ENCODE results near the gene BCL2.

BCL2 gene

GRCh38 chr18:63161761-63162195 lies 157.8 kb downstream of the BCL2 start:
- peak; percentile 39 to 85 for DNase-seq (ENCODE audit: extremely low read depth in 1 of 2, low read depth in 1 of 2)

- DNase-seq (ENCODE audit: extremely low read depth in 1 of 2, low read depth in 1 of 2), result no peak
Observed at GRCh38 chr18:63161032-63161760, 158.4 kb downstream of the BCL2 start.

GRCh38 chr18:63160172-63160995 lies 159.2 kb downstream of the BCL2 start:
- no peak for DNase-seq (ENCODE audit: extremely low read depth in 1 of 2, low read depth in 1 of 2)

- no peak for DNase-seq (ENCODE audit: extremely low read depth in 1 of 2, low read depth in 1 of 2)
Observed at GRCh38 chr18:63159590-63159989, 160.0 kb downstream of the BCL2 start.

- DNase-seq (ENCODE audit: extremely low read depth in 1 of 2, low read depth in 1 of 2), result peak in 1 of 2 donors; percentile 47
Observed at GRCh38 chr18:63158676-63159291, 160.8 kb downstream of the BCL2 start.

- no peak for DNase-seq (ENCODE audit: extremely low read depth in 1 of 2, low read depth in 1 of 2)
Observed at GRCh38 chr18:63158012-63158631, 161.4 kb downstream of the BCL2 start.

- no peak for DNase-seq (ENCODE audit: extremely low read depth in 1 of 2, low read depth in 1 of 2)
Observed at GRCh38 chr18:63157293-63158011, 162.1 kb downstream of the BCL2 start.

- DNase-seq (ENCODE audit: extremely low read depth in 1 of 2, low read depth in 1 of 2), result no peak
Observed at GRCh38 chr18:63155910-63156773, 163.4 kb downstream of the BCL2 start.

GRCh38 chr18:63155169-63155852 lies 164.3 kb downstream of the BCL2 start:
- peak; percentile 60 to 82 for DNase-seq (ENCODE audit: extremely low read depth in 1 of 2, low read depth in 1 of 2)

GRCh38 chr18:63154350-63155152 lies 165.0 kb downstream of the BCL2 start:
- no peak for DNase-seq (ENCODE audit: extremely low read depth in 1 of 2, low read depth in 1 of 2)

- DNase-seq (ENCODE audit: extremely low read depth in 1 of 2, low read depth in 1 of 2), result no peak
Observed at GRCh38 chr18:63152791-63153190, 166.8 kb downstream of the BCL2 start.

GRCh38 chr18:63152096-63152495 lies 167.5 kb downstream of the BCL2 start:
- DNase-seq (ENCODE audit: extremely low read depth in 1 of 2, low read depth in 1 of 2), result no peak

- no peak for DNase-seq (ENCODE audit: extremely low read depth in 1 of 2, low read depth in 1 of 2)
Observed at GRCh38 chr18:63151539-63151938, 168.0 kb downstream of the BCL2 start.

GRCh38 chr18:63150942-63151421 lies 168.6 kb downstream of the BCL2 start:
- DNase-seq (ENCODE audit: extremely low read depth in 1 of 2, low read depth in 1 of 2), result no peak

- DNase-seq (ENCODE audit: extremely low read depth in 1 of 2, low read depth in 1 of 2), result no peak
Observed at GRCh38 chr18:63150326-63150725, 169.2 kb downstream of the BCL2 start.

- DNase-seq (ENCODE audit: extremely low read depth in 1 of 2, low read depth in 1 of 2), result no peak
Observed at GRCh38 chr18:63149302-63149587, 170.3 kb downstream of the BCL2 start.

- no peak for DNase-seq (ENCODE audit: extremely low read depth in 1 of 2, low read depth in 1 of 2)
Observed at GRCh38 chr18:63148449-63149301, 170.9 kb downstream of the BCL2 start.

Measured in stimulated activated CD8-positive, alpha-beta memory T cell treated with anti-CD3 and anti-CD28 coated beads, Interleukin-7, amount 100 ng/mL, for 48 hours (primary cell).